ENCODE results near the gene TRIM54.

Gene TRIM54

GRCh38 chr2:27281855-27282559, at the start of gene TRIM54:
TSS of gene TRIM54 (plus strand) at chr2:27282429. CDS start at chr2:27282732, 303 bp downstream.
- no peak for DNase-seq

- DNase-seq = no peak
These were observed 48.9 kb upstream of the TRIM54 start for GRCh38 chr2:27233341-27233740.

- DNase-seq = no peak
These were observed 46.1 kb upstream of the TRIM54 start for GRCh38 chr2:27236136-27236535.

DNA sequence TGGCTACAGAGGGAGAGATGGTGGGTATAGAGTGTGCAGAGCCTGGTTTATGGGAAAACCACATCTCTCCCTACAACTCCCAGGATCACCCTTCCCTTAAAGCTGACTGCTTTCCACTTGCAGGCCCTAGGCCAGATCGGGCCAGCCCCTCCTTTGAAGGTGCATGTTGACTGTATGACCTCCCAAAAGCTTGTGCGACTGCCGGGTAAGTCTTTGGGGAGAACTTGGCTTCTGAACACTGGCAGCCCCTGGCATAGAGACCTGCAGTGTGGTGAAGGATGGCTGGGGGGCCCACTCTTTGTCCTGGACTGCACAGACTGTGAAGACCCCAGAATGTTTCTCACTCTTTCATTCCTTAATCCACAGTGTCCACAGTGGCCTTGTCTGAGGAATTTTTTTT, 45.6 kb upstream of the TRIM54 start:
- DNase-seq = no peak

DNA sequence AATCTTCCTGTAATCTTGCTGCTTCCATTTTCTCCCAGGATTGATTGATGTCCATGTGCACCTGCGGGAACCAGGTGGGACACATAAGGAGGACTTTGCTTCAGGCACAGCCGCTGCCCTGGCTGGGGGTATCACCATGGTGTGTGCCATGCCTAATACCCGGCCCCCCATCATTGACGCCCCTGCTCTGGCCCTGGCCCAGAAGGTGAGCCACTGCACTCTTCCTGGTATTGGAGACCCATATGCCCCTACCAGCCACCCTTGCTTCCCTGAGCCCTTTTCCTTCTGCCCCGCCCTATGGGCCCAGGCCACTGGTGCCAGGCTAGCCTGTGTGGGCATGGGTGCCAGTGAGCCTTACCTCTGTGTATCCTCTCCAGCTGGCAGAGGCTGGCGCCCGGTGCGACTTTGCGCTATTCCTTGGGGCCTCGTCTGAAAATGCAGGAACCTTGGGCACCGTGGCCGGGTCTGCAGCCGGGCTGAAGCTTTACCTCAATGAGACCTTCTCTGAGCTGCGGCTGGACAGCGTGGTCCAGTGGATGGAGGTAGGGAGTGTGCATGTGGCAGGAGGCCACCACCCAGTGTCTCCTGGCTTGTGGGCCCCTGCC, 44.8 kb upstream of the TRIM54 start:
- DNase-seq = no peak

- no peak for DNase-seq
These were observed 43.3 kb upstream of the TRIM54 start for GRCh38 chr2:27238976-27239375.

DNA sequence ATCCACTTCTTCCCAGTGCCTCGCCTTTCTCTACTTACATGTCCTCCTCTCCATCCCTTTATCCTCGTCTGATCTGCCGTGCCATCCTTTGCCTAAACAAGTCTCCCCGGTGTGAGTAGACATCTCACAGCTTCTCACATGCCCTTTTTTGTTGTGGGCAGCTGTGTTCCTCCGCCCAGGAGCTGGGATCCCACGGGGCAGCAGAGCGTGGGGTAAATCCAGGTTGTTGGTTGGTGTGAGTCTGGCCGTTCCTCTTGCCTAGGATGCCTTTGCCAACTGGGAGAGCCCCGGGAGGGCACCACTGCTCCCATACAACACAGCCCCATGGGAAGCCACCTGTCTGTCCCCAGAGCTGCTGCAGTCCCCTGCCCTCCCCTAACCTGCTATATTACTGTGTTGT, 41.8 kb upstream of the TRIM54 start:
- DNase-seq = no peak

GRCh38 chr2:27241761-27242613, 40.2 kb upstream of the TRIM54 start:
- no peak for DNase-seq

GRCh38 chr2:27242614-27242951, 39.6 kb upstream of the TRIM54 start:
- DNase-seq = no peak

DNA sequence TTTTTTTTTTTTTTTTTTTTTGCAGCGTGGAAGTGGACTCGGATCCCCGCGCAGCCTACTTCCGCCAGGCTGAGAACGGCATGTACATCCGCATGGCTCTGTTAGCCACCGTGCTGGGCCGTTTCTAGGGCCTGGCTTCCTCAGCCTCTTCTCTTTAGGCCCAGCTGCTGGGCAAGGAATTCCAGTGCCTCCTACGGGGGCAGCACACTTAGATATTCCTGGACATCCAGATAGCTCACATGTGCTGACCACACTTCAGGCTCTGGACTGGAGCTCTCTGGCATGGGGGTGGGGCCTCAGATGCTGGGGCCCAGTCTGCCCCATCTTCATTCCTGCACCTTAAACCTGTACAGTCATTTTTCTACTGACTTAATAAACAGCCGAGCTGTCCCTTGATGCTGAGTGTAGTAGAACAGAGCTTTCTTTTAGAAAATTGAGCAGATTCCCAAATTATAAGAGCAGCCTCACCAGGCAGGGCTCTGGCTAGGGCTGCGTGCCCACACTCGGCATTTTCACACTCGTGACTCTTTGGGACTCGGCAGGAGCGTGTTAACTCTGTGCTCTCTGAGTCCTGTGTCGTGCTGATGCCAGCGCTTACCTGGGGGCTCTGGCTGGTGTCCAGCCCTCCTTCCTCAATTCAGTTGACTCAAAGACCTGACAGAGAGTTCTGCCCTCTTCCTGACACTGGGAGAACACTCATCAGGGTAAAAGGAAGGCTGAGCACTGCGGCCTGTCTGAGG, 38.7 kb upstream of the TRIM54 start:
- DNase-seq = no peak

DNA sequence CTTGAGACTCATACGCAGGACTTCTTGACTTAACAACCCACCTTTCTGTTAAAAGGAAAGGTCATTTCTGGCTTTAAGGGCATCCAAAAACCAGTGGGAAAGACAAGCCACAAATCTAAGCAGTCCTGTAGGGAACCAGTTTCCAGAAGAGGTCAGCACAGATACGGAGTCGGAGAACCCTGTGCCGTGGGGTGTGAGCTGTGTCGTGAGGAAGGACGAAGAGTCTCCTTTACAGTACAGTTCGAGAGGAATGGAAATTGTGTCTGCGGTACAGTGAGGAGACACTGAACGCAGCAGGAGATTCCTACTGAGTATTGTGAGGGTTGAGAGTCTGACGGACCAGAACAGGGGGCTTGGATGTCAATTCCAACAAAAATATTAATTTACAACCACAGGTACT, 37.1 kb upstream of the TRIM54 start:
- DNase-seq = no peak

DNA sequence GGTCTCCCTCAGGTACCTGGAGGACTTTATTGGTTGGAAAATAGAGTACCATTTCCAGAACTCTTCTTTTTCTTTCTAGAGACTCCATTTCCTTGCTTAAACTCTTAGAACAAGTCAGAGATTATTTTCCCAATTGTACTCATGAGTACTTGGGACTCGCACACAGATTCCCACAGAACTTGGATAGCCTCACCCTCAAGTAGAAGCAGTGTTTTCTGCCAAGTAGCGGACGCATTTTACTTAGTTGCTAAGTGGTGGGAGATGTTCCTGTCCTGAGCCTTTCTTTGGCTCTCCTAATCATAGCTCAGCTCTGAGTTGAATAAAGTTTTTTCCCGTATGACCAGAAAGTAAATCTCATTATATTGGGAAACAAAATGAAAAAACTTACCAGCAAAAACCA, 36.6 kb upstream of the TRIM54 start:
- no peak for DNase-seq

DNA sequence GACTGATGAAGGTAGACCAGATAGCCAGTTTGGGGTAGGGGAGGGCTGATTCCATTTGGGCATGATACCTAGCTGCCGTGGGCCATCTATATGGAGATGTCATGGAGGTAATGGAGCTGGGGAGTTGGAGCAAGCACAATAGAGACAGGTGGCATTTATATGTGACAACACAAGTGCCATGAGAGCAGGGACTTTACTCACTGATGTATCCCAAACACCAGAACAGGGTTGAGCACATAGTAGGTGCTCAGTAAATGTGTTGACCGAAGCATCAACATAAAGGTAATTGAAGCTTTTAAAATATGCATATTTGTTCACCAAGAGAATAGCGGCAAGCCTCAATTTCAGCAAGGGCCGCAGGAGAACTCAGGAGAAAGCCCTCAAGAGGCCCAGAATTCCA, 34.3 kb upstream of the TRIM54 start:
- DNase-seq = no peak

DNA sequence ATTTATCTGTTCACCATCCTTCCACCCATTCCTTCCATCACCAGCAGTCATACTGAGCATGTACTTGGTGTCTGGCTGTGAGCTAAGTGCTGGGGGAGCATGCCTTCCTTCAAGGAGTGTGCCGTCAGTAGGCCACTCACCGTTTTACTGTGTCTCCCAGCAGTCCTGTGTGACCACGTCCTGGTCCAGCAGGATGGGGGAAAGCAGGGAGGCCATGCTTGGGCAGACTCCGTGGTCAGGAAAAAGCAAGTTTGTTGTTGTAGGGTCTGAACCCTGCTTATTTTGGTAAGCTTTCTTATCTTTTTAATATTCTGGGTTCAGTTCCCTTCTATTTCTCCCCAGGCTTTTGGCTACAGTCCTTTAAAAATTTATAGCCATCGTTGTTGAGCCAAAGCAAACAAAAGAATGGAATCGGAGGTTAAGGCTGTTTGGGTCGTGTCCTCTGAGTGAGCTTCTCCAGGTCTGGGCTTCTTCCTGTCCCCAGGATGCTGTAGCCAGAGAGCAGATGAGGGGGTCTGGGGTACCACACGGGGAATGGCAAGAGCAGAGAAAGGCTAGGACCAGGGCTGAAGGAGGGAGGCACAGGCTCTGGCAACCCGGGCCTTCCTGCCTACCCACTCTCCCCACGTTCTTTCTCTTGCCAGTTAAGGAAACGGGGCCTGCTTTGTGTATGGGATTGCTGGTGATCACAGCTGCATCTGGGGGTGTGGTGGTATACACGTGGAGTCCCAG, 32.9 kb upstream of the TRIM54 start:
- no peak for DNase-seq

- no peak for DNase-seq
These were observed 32.2 kb upstream of the TRIM54 start for GRCh38 chr2:27249891-27250651.

DNA sequence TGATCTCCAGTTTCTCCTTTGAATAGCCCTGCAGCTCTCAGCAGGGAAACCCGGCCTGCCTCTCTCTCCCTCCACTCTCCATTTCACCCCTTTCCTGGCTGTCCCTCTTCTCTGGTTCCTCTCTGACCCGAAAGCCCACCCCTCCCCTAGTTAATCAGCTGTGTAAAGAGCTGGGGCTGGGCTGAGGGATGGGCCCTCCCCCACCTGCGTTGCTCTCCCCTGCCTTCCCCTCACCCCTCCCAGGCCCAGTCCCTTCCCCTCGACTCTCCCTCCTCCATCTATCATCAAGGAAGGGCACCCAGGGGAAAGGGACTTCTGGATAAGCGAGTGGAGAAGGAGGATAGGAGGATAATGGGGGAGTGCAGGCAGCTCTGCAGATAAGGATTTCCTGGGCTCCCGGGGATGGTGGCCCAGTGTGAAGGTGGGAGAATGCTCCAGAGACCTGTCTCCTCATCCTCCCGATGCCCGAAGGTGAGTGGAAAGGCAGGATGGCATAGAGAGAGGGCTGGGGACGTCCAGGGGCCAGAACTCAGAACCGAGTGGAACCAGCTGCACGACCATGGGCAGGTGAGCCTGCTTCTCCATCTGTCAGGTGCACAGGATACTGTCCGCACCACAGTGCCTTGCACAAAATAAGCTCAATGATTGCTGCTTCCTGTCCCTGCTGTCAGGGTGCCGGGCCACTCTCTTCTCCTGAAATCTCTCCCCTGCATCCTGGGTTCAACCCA, 31.4 kb upstream of the TRIM54 start:
- DNase-seq = no peak

DNA sequence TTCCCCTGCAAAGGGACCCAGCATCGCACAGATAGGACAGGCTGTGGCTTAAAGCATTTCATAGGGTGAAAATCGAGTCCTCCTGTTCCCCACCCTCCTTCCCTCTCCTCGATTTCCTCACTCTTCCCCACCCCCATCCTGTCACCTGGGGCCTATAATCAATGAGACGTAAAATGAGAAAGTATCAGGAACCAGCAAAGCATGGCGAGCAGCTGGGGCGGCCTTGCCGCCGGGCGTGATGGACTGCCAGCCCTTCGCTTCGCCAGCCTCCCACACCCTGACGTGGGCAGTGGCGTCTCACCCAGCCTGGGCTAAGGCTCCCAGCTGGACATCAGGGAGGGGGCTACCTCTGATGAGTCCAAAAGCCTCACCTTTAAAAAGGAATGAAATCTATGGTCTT, 30.5 kb upstream of the TRIM54 start:
- DNase-seq = no peak

DNA sequence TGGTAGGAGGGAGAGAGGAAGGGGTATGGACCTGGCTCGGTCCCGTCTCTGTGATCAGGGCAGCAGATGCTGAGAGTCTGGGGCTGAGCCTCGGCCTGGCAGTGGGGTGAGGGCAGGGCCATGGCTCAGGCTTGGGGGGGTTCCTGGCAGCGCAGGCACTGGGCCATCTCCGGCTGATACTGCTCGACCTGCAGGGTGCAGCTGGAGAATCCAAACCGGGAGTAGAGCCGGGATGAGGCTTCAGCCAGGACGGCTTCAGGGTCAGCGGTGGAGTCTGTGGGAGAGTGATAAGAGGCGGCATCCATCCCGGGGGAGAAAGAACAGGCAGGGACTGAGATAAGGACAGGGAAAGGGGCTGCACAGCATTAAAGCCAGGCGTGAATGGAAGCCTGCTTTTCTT, 27.0 kb upstream of the TRIM54 start:
- peak; percentile 41 for DNase-seq

DNA sequence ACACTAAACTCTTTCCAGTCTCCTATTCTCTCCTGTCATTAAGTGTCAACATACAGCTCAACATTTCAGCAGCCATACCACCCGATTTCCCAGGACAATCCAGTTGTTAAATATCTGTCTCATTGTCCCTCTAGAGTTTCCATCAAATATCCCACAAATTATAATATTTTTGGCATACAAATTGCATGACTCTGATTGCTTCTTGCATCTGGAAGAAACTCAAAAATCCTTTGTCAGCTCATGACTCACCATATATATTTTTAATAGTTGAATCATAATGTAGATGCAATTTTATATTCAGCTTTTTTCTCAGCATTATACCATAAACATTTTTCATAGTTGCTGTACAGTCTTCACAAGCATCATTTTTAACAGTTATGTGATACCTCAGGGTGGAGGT, 26.6 kb upstream of the TRIM54 start:
- DNase-seq = no peak

DNA sequence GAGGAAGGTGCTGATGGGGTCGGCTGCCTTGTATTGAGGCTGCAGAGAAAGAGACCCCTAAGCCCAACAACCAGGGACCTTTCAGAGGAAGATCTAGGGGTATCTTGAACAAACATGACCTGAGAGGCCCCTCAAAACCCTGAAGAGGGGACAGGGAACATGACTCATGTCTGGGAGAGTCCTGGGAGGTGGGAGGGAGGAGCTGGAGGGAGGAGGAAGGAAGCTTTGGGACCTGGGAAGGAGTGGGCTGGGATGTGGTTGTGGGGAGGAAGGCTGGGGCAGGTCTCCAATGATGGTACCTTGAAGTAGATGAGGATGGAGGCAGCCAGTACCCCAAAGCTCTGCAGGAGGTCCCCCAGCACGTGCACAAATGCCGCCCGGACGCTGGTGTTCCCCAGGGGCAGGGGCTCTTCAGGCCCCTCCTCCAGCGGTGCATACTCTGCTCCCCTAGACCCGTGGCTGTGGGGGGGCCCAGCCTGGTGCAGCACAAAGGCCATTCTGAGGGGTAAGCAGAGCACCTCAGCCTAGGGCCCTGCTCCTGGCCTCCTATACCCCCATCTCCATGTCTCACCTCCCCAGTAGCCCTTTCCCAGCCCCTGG, 25.3 kb upstream of the TRIM54 start:
- no peak for DNase-seq

GRCh38 chr2:27258051-27258450, 24.2 kb upstream of the TRIM54 start:
- DNase-seq = no peak

All from NCI-H226 (cell line).